Measurements from ENCODE around the gene LDLRAD4.

The LDLRAD4 gene

DNA sequence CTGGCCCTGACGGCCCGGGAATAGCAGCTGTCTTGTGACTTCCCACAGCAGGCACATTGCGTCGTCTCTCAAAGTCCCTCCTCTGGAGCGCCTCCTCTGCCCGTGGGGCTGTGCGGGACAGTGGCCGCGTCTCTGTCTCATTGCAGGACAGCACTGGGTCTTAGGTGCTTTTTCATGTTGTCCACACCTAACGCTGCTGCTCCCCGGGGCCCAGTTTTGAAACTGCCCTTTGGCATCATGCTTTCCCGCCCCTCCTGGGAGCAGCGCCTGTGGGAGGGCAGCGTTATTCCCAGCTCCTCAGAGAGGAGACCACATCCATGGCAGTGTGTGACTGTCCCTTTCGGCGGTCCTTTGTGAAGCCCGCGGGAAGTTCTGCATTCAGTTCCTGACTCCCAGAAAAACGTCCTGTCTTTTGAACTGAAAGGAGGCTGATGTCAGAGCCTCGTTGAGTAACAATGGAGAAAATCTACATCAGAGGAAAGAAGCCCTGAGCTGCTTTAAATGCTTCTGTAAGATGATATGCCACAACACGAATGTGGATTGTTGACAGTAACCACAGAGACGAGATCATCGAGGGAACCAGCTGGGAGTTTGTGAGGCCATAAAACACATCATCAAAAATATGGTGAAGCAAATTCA is 281.8 kb downstream of the LDLRAD4 start:
- no peak overlapping the region for H3K4me3 ChIP-seq (ENCODE audit: low read depth, low read length)
- H3K27ac ChIP-seq: no peak overlapping the region
- no peaks in the 10 kb centered on the region for H3K9me3 ChIP-seq (ENCODE audit: severe bottlenecking)
- no peaks in the 10 kb centered on the region for H3K27me3 ChIP-seq (ENCODE audit: insufficient read depth, low read depth, severe bottlenecking)
- DNase-seq: no peak
- H3K36me3 ChIP-seq: no peaks in the 10 kb centered on the region
- TF ChIP-seq, protein P1, sequence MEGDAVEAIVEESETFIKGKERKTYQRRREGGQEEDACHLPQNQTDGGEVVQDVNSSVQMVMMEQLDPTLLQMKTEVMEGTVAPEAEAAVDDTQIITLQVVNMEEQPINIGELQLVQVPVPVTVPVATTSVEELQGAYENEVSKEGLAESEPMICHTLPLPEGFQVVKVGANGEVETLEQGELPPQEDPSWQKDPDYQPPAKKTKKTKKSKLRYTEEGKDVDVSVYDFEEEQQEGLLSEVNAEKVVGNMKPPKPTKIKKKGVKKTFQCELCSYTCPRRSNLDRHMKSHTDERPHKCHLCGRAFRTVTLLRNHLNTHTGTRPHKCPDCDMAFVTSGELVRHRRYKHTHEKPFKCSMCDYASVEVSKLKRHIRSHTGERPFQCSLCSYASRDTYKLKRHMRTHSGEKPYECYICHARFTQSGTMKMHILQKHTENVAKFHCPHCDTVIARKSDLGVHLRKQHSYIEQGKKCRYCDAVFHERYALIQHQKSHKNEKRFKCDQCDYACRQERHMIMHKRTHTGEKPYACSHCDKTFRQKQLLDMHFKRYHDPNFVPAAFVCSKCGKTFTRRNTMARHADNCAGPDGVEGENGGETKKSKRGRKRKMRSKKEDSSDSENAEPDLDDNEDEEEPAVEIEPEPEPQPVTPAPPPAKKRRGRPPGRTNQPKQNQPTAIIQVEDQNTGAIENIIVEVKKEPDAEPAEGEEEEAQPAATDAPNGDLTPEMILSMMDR (IDR thresholded peaks at IDR 0.05; ENCODE audit: low read depth, low read length): no peak

DNA sequence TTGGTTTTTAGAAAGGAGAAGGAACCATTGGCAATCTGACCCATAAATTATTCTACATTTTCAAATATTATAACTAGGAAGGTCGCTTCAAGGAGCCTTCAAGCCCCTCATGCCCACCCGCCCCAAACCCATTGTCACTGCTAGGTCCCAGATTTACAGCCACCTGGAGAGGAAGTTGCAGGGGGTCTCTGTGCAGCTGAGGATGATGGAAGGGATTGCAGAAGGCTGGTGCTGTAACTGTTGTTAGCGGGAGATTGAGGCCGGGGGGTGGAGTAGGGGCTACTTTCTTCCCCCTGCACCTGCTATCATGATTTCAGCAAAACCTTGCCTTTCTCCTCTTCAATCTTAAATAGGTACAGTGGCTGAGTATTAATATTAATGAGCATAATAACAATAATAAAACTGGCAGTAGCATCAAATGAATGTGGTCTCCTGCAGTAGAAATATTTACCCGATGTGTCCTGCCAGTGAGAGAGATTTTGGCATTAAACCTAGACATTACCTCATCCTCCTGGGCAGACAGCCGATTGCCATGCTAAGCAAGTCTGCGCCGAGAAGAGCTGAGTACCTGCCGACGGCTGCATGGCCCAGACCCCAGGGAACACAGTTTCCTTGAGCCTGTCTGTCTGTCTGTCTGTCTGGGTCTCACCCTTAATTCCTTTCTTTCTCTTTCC is 282.4 kb downstream of the LDLRAD4 start:
- Histone ChIP-seq H3K36me3 (no peaks in the 10 kb centered on the region), H3K9me3 (ENCODE audit: severe bottlenecking) (no peaks in the 10 kb centered on the region), H3K4me3 (ENCODE audit: low read depth, low read length) (no peak overlapping the region), H3K27ac (no peak overlapping the region), H3K27me3 (ENCODE audit: insufficient read depth, low read depth, severe bottlenecking) (no peaks in the 10 kb centered on the region)
- TF ChIP-seq, protein P1 (IDR thresholded peaks at IDR 0.05; ENCODE audit: low read depth, low read length): no peak
- DNase-seq: no peak

DNA sequence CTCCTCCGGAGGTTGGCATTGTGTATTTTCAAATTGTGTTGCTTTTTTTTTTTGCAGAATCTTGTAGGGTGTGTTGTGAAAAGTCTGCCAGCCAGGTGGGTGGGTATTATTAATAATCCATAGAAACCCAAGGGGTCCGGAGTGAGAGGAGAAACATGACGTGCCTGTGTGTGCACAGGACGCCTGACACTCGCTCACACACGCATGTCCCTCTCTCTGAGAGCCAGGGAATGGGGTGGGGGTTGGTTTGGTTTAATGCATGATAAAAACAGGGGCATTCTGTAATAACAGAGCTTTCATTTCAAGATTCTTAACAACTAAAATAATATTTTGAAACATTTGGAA is 283.0 kb downstream of the LDLRAD4 start:
- DNase-seq: no peak
- Histone ChIP-seq H3K27me3 (ENCODE audit: insufficient read depth, low read depth, severe bottlenecking) (no peaks in the 10 kb centered on the region), H3K4me3 (ENCODE audit: low read depth, low read length) (no peak overlapping the region), H3K9me3 (ENCODE audit: severe bottlenecking) (no peaks in the 10 kb centered on the region), H3K27ac (no peak overlapping the region), H3K36me3 (no peaks in the 10 kb centered on the region)
- TF ChIP-seq, protein P1 (IDR thresholded peaks at IDR 0.05; ENCODE audit: low read depth, low read length): no peak

DNA sequence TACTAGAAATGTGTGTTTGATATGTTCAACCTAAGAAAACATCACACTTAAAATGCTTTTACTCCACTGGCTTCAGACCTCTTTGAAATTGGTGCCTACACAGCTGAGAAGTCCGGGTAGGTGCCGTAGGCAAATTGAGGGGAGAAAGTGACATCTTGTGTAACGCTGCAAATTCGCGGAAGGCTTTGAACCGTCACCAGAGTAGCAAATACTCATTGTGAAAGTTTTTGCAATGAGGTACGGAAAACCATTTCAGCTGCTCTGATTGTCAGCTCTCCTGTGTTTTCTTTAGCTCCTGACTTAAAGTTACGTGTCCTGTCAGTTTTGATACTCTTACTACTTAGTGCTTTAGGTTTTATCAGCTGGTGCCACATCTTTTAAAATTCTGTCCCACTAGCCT is 283.3 kb downstream of the LDLRAD4 start:
- DNase-seq: no peak
- TF ChIP-seq, protein P1 (IDR thresholded peaks at IDR 0.05; ENCODE audit: low read depth, low read length): no peak
- Histone ChIP-seq H3K27me3 (ENCODE audit: insufficient read depth, low read depth, severe bottlenecking) (no peaks in the 10 kb centered on the region), H3K9me3 (ENCODE audit: severe bottlenecking) (no peaks in the 10 kb centered on the region), H3K27ac (no peak overlapping the region), H3K4me3 (ENCODE audit: low read depth, low read length) (no peak overlapping the region), H3K36me3 (no peaks in the 10 kb centered on the region)

DNA sequence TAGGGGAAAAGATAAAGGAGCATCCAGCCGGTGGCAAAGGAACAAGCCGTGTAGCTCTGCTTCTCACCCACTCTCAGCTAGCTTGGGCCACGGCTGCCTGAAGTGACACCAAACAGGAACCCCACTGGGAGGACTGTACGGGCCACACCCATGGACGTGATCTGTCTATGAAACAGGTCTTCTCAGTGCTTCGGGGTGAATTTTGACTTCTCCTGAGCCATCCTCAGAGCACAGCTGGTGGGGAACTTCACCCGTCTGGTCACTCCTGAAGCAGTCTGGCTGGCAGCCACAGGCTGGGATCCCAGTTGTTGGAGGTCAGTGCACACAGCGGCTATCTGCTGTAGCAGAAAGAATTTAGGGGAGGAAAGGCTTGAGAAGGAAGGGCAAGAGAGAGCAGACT is 284.0 kb downstream of the LDLRAD4 start:
- no peaks in the 10 kb centered on the region for H3K27me3 ChIP-seq (ENCODE audit: insufficient read depth, low read depth, severe bottlenecking)
- H3K9me3 ChIP-seq (ENCODE audit: severe bottlenecking): no peaks in the 10 kb centered on the region
- TF ChIP-seq, protein P1 (IDR thresholded peaks at IDR 0.05; ENCODE audit: low read depth, low read length): no peak
- DNase-seq: no peak
- H3K4me3 ChIP-seq (ENCODE audit: low read depth, low read length): no peak overlapping the region
- H3K27ac ChIP-seq: no peak overlapping the region
- H3K36me3 ChIP-seq: no peaks in the 10 kb centered on the region

DNA sequence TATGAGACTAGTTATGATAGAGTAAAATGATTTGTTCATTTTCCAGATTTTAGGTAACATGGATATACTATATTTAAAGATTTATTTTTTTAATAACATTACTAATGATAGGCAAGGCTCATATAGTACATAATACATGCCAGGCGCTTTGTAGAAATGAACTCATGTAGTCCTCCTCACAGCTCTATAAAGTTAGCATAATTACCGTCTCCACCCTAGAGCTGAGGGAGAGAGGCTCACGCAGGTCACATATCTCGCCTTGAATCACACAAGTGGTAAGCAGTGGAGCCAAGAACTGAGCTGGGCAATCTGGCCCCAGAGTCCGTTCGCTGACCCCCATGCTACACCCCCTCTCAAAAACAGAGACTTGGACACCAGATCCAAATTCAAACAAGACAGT is 285.3 kb downstream of the LDLRAD4 start:
- Histone ChIP-seq H3K9me3 (ENCODE audit: severe bottlenecking) (peaks cover 6% of the 10 kb centered on the region), H3K4me3 (ENCODE audit: low read depth, low read length) (no peak overlapping the region), H3K27ac (no peak overlapping the region), H3K36me3 (no peaks in the 10 kb centered on the region), H3K27me3 (ENCODE audit: insufficient read depth, low read depth, severe bottlenecking) (no peaks in the 10 kb centered on the region)
- TF ChIP-seq, protein P1 (IDR thresholded peaks at IDR 0.05; ENCODE audit: low read depth, low read length): no peak
- no peak for DNase-seq

Measured in WERI-Rb-1 (cell line).